Measurements from ENCODE around the gene EIF3D. TPM values are rescaled to one million over a fixed set of nuclear protein-coding genes. Genes with fewer than 3 reads are reported as not detected.

EIF3D gene
- total and polyA plus RNA-seq, 2 of the 13 experiments (the other 11 are each of a cell fraction or from before 2014, with no cell fraction given): 118 to 274 TPM

DNA sequence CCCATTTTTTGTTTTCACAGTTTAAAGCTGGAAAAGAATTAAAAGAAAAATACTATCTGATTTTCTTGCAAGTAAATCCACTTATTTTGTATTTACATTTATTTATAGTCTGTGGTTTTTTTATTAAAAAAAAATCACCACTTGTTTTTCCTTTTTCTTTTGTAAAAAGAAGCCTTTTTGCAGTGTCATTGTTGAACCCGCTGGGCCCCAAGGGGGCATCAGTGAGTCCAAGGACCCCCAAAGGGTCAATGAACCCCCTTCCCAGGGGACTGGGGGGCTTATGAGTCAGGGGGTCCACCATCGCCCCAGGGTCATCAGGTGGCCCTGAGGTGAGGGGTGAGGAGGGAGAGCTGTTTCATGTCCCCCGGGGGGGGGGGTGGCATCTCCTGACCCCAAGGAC lies 34.0 kb upstream of the EIF3D start:
- ATAC-seq: no peak
- Histone ChIP-seq H3K79me2 (ENCODE audit: insufficient read depth, low read length) (no peaks in the 10 kb centered on the region), H2AFZ (ENCODE audit: low read length) (no peak overlapping the region), H3K9me3 (ENCODE audit: low read length) (no peaks in the 10 kb centered on the region), H3K36me3 (replicated peaks in 1 of 2; ENCODE audit: control insufficient read depth in 1 of 2, insufficient read depth in 2 of 2, low read length in 2 of 2) (no peaks in the 10 kb centered on the region), H3K4me1 (ENCODE audit: insufficient read depth, low read length) (peaks cover 28% of the 10 kb centered on the region), H4K20me1 (ENCODE audit: insufficient read depth, low read length) (no peaks in the 10 kb centered on the region), H3K4me2 (ENCODE audit: low read depth, low read length) (no peak overlapping the region), H3K27me3 (ENCODE audit: control insufficient read depth in 1 of 2, insufficient read depth in 2 of 2, low read length in 2 of 2) (peaks cover 5 to 72% of the 10 kb centered on the region in 2 experiments), H3K9ac (ENCODE audit: insufficient read depth, low read depth, low read length) (no peak overlapping the region), H3K27ac (ENCODE audit: extremely low read length, insufficient read depth, low read length) (no peak overlapping the region), H3K4me3 (replicated peaks in 1 of 3; ENCODE audit: insufficient read depth in 1 of 3, low read depth in 2 of 3, low read length in 3 of 3) (no peak overlapping the region)
- TF ChIP-seq HOXA5 (CRISPR knock-in tag; IDR thresholded peaks at IDR 0.05) (no peak), ZNF709 (CRISPR knock-in tag; IDR thresholded peaks at IDR 0.05) (no peak), U2AF1 (optimal IDR thresholded peaks at IDR 0.05; ENCODE audit: low read depth, low read length) (no peak), ZSCAN22 (CRISPR knock-in tag; IDR thresholded peaks at IDR 0.05) (no peak), ZNF746 (CRISPR knock-in tag; IDR thresholded peaks at IDR 0.05) (no peak), ZNF777 (CRISPR knock-in tag; IDR thresholded peaks at IDR 0.05) (no peak)
- TF ChIP-seq, protein P1, sequence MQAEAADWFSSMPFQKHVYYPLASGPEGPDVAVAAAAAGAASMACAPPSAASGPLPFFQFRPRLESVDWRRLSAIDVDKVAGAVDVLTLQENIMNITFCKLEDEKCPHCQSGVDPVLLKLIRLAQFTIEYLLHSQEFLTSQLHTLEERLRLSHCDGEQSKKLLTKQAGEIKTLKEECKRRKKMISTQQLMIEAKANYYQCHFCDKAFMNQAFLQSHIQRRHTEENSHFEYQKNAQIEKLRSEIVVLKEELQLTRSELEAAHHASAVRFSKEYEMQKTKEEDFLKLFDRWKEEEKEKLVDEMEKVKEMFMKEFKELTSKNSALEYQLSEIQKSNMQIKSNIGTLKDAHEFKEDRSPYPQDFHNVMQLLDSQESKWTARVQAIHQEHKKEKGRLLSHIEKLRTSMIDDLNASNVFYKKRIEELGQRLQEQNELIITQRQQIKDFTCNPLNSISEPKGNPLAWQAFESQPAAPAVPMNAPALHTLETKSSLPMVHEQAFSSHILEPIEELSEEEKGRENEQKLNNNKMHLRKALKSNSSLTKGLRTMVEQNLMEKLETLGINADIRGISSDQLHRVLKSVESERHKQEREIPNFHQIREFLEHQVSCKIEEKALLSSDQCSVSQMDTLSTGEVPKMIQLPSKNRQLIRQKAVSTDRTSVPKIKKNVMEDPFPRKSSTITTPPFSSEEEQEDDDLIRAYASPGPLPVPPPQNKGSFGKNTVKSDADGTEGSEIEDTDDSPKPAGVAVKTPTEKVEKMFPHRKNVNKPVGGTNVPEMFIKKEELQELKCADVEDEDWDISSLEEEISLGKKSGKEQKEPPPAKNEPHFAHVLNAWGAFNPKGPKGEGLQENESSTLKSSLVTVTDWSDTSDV (CRISPR knock-in tag; IDR thresholded peaks at IDR 0.05): no peak
- ChIA-PET CTCF (ENCODE audit: low intra/inter-chr PET ratio, low total read pairs) (no interaction called here), POLR2A (interaction anchor here (0.7 kb wide), 1 partner anchor 10 kb away, joined by 3 read pairs; no protein-coding TSS in a partner anchor)
- DNase-seq (ENCODE audit: low spot score): no peak
- intact Hi-C loops (cut with micrococcal nuclease; ENCODE audit: unreplicated experiment): no loop called here
- in situ Hi-C loops (cut with HindIII; ENCODE audit: extremely low pct_ligation_motif_present, low pct_unique_long_range_greater_than_20kb): no loop called here
- BruUV-seq (replicated peaks): no TSS peak
- WGBS (ENCODE audit: low lambda C conversion rate): 35% methylated on average over 2 of the region's 3 CpGs
- no peak for FAIRE-seq
